ENCODE data around the gene CNTRL.
"Not testable (repeated sequence)": the region's sequence is repeated elsewhere in the genome, so short reads cannot be mapped to it uniquely, and the experiment has no call there.

CNTRL gene

DNA sequence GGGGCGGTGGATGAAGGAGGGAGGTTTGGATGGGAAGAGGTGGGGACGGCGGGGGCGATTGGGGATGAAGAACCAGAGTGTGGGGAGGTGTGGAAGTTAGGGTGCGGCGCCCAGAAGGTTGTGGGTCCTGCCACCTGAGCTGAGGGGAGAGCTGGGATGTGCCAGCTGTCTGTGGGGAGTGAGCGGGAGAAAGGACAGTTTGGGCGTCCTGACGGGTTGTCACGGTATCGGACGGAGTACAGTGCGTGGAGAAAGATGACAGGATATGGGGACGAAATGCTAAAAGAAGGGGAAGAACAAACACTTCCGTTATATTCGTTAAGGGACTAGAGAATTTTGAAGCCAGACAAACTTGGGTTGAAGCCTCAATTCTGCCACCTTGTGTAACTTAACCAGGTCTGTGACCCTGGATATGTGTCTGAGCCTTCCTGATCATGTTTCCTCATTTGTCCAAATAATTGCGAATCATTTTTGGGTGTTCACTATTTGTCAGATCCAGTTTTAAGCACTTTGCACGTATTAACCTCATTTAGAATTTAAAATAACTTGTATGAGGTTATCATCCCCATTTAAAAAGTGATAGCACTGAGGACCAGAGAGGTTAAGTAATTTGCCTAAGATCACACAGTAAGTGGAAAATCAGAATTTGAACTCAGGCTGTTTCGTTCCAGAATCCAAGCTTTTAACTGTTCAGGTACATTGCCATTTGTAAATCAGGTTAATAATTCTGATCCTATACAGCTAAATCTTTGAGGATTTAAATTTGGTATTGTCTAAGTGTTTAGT lies 689 bp downstream of the CNTRL start:
- DNase-seq: peak; percentile 38

DNA sequence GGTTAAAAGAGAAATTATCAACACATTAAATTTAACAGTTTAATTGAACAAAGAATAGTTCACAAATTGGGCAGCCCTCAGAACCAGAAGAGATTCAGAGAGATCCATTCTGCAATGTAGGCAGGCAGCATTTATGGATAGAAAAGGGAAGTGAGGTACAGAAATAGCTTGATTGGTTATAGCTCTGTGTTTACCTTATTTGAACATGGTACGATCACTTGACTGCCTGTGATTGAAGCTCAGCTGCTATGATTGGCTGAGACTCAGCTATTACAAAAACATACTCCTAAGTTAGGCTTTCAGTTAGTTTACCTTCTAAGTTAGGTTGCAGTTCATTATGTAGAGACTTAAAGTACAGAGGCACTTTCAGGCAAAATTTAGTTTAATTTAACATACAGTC lies 7.3 kb downstream of the CNTRL start:
- no peak for DNase-seq

DNA sequence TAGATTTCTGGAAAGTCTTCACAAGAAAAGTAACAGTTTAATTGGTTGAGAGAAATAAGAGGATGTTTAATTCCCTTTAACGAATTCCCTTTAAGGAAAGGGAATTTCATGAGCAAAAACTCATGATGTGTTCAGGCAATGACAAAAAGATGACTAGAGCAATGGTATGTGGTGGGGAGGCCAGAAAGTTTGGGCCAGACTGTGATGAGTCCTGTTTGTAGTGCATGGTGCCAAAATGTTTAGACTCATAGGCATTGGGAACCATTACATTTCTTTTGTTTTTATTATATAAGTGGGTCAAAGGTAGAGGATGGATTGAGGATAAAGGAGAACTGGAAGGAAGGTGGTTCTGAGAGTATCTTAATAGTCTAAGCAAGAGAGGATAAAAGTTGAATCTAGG lies 10.9 kb downstream of the CNTRL start:
- no peak for DNase-seq

DNA sequence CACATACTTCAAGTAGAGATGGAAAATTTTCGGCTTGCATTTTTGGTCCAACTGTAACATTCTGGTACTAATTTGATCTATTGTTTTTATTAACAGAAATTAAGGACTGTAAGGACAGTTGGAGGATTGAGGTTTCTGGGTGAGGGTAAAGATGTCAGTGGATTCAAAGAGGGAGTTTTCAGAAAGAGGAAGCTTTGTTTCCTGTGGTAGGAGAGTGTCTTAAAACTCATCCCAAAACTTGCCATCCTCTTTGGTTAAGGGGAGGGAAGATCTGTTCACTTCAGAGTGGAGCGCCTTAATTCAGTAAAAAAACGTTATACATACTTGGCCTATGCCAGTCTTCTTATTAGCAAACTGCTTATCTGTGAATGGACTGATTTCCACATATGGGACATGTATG lies 13.8 kb downstream of the CNTRL start:
- DNase-seq: no peak

GRCh38 chr9:121090743-121091142 lies 16.0 kb downstream of the CNTRL start:
- not testable (repeated sequence) for DNase-seq

- DNase-seq: no peak
These were observed 20.3 kb downstream of the CNTRL start for GRCh38 chr9:121095057-121095456.

DNA sequence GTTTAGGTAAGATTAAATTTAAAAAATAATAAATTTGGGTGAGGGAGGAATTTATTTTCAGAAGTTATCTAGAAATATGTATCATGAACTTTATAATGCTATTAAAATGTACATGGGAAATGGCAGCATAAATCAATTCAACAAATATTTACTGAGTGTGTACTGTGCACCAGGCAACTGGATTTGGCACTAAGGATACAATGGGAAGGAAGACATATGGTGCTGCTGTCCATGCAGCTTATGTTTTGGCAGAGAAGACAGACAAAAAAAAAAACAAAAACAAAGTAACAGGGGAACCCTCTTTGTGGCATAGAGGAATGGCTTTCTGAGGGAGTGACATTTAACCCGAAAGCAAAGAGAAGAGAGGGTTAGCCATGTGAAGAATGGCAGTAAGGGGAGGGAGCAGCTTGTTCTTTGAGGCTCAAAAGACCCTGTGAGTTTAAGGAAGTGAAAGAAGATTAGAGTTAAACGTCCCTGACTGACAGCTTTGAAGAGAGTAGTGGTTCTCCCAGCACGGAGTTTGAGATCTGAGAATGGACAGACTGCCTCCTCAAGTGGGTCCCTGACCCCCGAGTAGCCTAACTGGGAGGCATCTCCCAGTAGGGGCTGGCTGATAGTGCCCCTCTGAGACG lies 23.9 kb downstream of the CNTRL start:
- DNase-seq: no peak

DNA sequence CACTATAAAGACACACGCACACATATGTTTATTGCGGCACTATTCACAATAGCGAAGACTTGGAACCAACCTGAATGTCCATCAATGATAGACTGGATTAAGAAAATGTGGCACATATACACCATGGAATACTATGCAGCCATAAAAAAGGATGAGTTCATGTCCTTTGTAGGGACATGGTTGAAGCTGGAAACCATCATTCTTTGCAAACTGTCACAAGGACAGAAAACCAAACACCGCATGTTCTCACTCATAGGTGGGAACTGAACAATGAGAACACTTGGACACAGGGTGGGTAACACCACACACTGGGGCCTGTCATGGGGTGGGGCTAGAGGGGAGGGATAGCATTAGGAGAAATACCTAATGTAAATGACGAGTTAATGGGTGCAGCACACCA lies 29.3 kb downstream of the CNTRL start:
- not testable (repeated sequence) for DNase-seq

GRCh38 chr9:121105531-121105930 lies 30.8 kb downstream of the CNTRL start:
- no peak for DNase-seq

DNA sequence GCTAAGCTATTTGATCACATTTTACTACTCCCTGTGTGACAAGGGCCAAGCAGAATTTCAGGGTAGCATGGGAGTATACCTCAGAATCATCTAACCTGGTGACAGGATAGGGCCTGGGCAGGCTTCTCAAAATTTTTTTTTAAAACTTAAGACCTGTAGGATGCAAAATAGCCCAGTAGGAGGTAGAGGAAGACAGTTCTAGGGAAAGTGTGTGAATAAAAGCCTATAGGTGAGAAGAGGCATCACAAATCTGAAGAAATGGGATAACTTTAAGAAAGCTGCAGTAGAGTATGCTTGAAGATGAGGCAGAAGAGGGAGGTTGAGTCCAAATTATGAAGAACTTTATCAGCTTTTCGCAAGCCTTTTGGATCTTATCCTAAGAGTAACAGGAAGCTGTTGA lies 32.3 kb downstream of the CNTRL start:
- no peak for DNase-seq

- no peak for DNase-seq
These were observed 33.1 kb downstream of the CNTRL start for GRCh38 chr9:121107881-121108280.

GRCh38 chr9:121115466-121115865 lies 40.7 kb downstream of the CNTRL start:
- no peak for DNase-seq

DNA sequence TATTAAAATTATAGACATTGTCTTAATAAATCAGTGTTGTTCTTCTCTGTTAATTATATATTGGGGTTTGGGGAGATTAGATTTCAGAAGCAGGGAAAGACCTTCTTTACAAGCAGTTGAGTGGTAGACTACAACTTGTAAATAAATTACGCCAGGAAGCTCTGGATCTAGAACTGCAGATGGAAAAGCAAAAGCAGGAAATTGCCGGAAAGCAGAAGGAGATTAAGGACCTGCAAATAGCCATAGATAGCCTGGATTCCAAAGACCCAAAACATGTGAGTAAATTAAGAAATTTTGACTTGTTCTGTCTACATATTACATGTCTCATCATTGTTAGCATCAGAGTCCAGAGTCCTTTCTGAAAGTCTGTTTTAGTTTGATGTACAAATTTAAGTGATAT lies 43.5 kb downstream of the CNTRL start:
- DNase-seq: no peak

GRCh38 chr9:121120386-121120785 lies 45.6 kb downstream of the CNTRL start:
- DNase-seq: no peak

- peak; percentile 99 for DNase-seq
These were observed 46.9 kb downstream of the CNTRL start for GRCh38 chr9:121121582-121122087.

- DNase-seq: no peak
These were observed 47.7 kb downstream of the CNTRL start for GRCh38 chr9:121122246-121123032.

DNA sequence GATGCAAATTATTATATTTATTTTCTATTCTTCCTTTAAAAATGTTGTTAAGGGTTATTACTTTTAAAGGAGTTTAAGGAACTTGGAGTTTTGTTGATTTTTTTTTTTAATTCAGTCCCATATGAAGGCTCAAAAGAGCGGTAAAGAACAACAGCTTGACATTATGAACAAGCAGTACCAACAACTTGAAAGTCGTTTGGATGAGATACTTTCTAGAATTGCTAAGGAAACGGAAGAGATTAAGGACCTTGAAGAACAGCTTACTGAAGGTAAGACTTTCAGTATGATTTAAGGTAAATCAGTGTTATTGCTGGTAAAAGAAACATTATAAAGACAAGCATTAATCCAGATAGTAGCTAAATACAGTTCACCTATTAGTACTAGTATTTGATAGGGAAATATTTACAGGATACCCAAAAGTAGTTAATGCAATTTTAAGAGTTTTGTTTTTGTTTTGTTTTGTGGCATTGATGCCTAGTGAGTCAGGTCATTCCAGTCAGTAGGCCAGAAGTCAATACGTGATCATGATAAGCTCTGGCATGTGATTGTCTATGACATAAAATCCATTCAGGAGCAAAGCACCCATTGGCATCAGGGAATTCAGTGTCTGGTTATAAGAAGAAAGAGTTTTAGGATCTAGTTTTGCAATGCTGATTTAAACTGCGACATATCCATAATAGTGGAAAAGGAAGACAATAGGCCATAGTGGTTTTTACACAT lies 49.2 kb downstream of the CNTRL start:
- DNase-seq: no peak

- no peak for DNase-seq
These were observed 50.8 kb downstream of the CNTRL start for GRCh38 chr9:121125590-121125989.

DNA sequence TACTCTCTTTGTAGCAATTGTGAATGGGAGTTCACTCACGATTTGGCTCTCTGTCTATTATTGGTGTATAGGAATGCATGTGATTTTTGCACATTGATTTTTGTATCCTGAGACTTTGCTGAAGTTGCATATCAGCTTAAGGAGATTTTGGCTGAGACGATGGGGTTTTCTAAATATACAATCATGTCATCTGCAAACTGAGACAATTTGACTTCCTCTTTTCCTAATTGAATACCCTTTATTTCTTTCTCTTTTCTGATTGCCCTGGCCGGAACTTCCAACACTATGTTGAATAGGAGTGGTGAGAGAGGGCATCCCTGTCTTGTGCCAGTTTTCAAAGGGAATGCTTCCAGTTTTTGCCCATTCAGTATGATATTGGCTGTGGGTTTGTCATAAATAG lies 54.6 kb downstream of the CNTRL start:
- not testable (repeated sequence) for DNase-seq

DNA sequence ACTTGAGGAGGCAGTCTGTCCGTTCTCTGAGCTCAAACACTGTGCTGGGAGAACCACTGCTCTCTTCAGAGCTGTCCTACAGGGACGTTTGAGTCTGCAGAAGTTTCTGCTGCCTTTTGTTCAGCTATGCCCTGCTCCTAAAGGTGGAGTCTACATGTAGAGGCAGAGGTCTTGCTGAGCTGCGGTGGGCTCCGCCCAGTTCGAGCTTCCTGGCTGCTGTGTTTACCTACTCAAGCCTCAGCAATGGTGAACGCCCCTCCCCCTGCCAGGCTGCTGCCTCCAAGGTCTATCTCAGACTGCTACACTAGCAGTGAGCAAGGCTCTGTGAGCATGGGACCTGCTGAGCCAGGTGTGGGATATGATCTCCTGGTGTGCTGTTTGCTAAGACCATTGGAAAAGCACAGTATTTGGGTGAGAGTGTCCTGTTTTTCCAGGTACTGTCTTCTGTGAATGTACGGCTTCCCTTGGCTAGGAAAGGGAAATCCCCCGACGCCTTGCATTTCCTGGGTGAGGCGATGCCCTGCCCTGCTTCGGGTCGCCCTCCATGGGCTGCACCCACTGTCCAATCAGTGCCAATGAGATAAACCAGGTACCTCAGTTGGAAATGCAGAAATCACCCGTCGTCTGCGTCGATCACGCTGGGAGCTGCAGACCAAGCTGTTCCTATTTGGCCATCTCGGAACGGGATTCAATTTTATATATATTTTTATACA lies 58.5 kb downstream of the CNTRL start:
- DNase-seq: no peak

- no peak for DNase-seq
These were observed 60.9 kb downstream of the CNTRL start for GRCh38 chr9:121135642-121136041.

- DNase-seq: no peak
These were observed 63.8 kb downstream of the CNTRL start for GRCh38 chr9:121138561-121138960.

Data from kidney glomerular epithelial cell (primary cell).